SK-N-MC (cell line): Measurements from ENCODE around the gene FTCD.
"Not testable (repeated sequence)": the region's sequence is repeated elsewhere in the genome, so short reads cannot be mapped to it uniquely, and the experiment has no call there.

Experiments used
- DNase-seq: peaks from one replicate; pipeline ENCODE4 v3.0.0-alpha.2; 2011; ENCODE audit warnings: low read depth, low spot score
- H3K27ac ChIP-seq: fragments of 200-600 bp; sonication (generic); 2 replicates; pipeline ENCODE4 v1.5.1; 2016; ENCODE audit warnings: mixed run types
- H3K36me3 ChIP-seq: fragments of 200-600 bp; sonication (generic); 2 replicates; pipeline ENCODE4 v1.6.1; 2017; ENCODE audit warnings: antibody characterized with exemption, low read length, mixed read lengths; ENCODE audit not compliant: insufficient read depth
- H3K4me3 ChIP-seq: fragments of 200-600 bp; sonication (generic); 2 replicates; pipeline ENCODE4 v1.5.1; 2016
- H3K9ac ChIP-seq: fragments of 200-600 bp; sonication (generic); 2 replicates; pipeline ENCODE4 v1.8.0; 2017; ENCODE audit warnings: mixed run types, mixed read lengths; ENCODE audit not compliant: insufficient read length
- H3K9me3 ChIP-seq: fragments of 200-600 bp; sonication (generic); 2 replicates; pipeline ENCODE4 v1.6.1; 2017; ENCODE audit warnings: low read depth, mild to moderate bottlenecking, antibody characterized with exemption, low read length, moderate library complexity, mixed read lengths
- EZH2 ChIP-seq: fragments of 200-600 bp; sonication (generic); IDR thresholded peaks from one replicate; pipeline ENCODE4 v1.6.1; 2017; ENCODE audit warnings: antibody characterized with exemption
- FOXP2 ChIP-seq: optimal IDR thresholded peaks from 2 replicates; pipeline ENCODE3; 2011; ENCODE audit warnings: mild to moderate bottlenecking, moderate library complexity; ENCODE audit not compliant: insufficient read depth; ENCODE audit errors: extremely low read length, control extremely low read depth
- POLR2AphosphoS5 ChIP-seq: IDR thresholded peaks from 2 replicates; pipeline ENCODE4 v1.6.1; 2012; ENCODE audit warnings: mild to moderate bottlenecking, low read depth, low read length, borderline replicate concordance

The FTCD gene

DNA sequence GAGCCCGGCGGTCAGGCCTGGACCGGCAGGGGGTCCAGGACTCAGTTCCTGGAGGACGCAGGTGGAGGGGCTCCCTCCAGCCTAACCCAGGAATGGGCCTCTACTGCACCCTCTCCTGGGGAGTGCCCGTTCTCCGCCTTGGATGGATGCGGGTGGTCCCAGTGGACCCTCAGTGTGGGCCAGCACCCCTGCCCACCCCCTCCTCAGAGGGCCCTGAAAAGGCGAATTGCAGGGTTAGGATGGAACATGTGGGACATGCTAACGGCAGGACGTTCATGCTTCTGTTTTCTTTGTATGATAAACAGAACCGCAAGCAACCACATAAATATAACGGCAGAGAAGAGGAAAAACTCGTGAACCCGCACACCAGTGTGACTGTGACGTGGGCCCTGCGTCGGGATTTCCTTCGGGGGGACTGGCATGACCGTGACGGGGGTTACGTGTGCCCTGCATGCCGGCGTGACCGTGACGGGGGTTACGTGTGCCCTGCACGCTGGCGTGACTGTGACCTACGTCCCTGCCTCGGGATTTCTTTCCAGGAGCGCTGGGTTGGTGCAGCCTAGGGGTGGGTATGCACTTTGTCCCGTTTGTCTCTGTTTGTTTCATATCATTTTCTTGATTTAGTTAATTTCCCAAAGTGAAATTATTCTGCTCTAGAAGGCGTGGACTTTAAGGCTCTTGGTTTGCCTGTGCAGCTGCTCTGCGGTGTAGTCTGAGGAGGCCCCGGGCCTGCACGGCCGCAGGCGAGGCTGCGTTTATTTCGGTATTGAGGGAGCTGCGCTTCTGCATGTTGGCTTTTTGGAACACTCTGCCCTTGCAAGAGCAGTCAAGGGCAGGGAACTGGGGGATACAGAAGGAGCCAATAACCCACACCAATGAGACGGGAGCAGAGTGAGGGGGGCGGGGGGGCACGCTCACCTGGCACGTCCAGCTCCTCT lies 3.1 kb downstream of the FTCD start:
- Histone ChIP-seq H3K9me3 (no peaks in the 10 kb centered on the region), H3K36me3 (no peaks in the 10 kb centered on the region), H3K27ac (peak overlapping the region; percentile 67; the same call in 1 of the 2 replicates), H3K4me3 (no peak overlapping the region), H3K9ac (no peak overlapping the region)
- DNase-seq = no peak
- TF ChIP-seq EZH2 (no peak), FOXP2 (no peak), POLR2AphosphoS5 (no peak)

DNA sequence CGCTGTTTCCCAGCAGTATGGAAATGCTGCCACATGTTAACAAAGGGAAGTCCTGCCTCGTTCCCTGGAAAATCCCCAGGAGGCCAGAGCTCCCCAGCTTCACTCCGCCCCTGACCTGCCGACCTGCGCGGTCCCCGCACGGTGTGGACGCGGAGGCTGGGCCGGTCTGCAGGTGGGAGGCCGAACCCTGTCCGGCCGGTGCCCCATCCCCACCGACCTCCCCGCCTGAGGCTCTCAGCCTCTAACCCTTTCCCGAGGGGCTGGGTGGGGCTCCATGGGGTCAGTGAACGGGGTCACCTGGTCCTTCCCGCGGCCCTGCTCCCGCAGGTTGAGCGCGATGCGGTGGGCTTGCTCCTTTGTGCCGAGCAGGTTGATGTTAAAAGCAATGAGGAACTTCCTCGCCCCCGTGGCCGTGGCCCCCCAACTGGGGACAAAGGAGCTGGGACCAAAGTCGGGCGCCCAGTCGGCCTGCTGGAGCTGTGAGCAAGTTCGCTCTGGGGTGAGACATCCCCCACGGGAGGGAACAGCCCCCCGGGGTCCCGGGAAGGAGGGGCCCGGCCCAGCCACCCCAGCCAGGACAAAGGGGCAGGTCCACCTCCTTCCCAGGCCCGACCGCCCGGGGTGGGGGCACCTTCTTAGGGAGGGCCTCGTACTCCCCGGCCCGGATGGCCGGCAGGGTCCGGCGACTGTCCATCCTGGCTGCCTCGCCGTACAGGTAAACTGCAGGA lies 4.0 kb downstream of the FTCD start:
- no peaks in the 10 kb centered on the region for H3K36me3 ChIP-seq
- no peaks in the 10 kb centered on the region for H3K9me3 ChIP-seq
- no peak overlapping the region for H3K4me3 ChIP-seq
- TF ChIP-seq EZH2 (no peak), FOXP2 (no peak), POLR2AphosphoS5 (no peak)
- H3K27ac ChIP-seq = no peak overlapping the region
- DNase-seq = no peak
- H3K9ac ChIP-seq = no peak overlapping the region

DNA sequence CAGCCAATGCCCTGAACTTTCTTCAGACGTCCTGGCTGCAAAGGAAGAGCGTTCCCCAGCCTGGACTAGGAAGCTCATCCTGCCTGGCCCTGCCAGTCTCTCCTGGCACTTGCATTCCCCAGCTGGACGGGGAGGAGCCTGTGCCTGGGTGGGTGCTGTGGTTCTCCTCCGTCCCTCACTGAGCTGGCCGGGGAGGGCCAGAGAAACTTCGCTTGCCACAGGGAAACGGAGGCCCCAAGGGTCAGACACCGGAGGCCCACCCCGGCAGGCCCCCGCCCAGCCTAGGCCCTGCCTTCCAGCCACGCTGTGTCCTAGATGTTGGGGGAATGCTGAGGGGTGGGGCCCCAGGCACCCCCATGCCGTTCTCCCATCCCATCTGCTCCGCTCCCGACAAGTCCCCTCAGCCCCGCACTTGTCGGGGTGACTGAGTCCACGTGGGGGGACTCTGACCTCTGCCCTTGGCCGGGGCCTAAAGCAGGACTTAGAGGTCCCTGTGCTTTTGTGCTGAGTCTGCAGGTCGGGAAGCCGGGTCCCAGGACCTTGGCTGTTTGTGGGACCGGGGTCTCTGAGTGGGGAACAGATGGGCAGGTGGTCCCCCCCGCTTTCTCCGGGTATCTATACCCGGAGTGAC lies 4.8 kb downstream of the FTCD start:
- Histone ChIP-seq H3K9me3 (no peaks in the 10 kb centered on the region), H3K27ac (no peak overlapping the region), H3K36me3 (no peaks in the 10 kb centered on the region), H3K9ac (no peak overlapping the region), H3K4me3 (no peak overlapping the region)
- no peak for DNase-seq
- no peak for TF ChIP-seq POLR2AphosphoS5
- no peak for TF ChIP-seq EZH2
- no peak for TF ChIP-seq FOXP2

DNA sequence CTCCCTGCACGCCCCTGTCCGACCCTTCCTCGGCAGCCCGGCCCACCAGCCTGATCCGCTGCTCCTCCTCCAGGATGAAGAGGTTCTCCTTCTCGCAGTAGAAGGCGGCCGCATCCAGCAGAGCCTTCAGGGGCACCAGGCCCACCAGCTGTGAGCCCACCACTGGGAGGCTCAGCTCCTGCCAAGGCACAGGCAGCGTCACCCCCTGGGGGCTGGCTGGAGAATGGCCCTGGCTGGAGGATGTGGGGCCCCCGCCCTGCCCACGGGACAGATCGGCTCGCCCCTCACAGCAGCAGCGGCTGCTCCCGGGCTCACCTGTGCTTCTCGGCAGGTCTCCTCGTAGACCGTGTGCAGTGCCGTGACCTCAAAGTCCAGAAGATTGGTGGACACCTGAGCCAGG lies 5.3 kb downstream of the FTCD start:
- Histone ChIP-seq H3K4me3 (no peak overlapping the region), H3K9ac (no peak overlapping the region), H3K27ac (no peak overlapping the region), H3K36me3 (no peaks in the 10 kb centered on the region), H3K9me3 (no peaks in the 10 kb centered on the region)
- DNase-seq = no peak
- TF ChIP-seq FOXP2 (no peak), POLR2AphosphoS5 (no peak), EZH2 (no peak)

DNA sequence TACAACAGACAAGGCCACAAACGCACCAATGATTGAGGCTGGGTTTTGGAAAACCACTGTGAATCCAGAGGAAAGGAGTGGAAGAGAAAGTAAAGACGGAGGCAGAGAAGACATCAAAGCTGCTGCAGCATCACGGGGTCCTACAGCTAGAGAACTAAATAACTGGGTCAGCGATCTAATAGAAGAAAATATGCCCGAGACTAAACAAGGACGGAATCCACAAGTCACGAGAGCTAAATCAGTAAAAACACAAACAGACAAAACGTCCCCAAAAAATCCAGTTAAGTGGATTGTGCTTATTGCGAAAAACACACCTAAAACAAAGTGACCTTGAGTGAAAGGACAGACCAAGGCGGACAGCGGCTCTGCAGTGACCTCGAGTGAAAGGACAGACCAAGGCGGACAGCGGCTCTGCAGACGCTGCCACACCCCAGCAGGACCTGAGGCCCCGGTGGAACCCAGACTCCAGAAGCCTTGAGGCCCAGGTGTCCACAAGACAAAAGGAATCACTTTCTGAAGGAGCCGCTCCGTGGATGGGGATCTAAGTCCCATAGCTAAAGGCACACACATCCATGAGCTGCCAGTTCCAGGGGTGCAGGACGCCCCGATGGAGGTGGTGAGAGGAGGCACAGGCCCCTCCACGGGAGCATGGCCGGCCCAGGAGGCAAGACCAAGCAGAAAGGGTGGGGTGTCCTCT lies 6.0 kb downstream of the FTCD start:
- Histone ChIP-seq H3K27ac (0 out of 2 replicates have a peak overlapping the region, but pooled peaks have one; percentile 44), H3K9me3 (no peaks in the 10 kb centered on the region), H3K4me3 (no peak overlapping the region), H3K9ac (no peak overlapping the region), H3K36me3 (no peaks in the 10 kb centered on the region)
- no peak for DNase-seq
- TF ChIP-seq FOXP2 = no peak
- TF ChIP-seq EZH2 = no peak
- TF ChIP-seq POLR2AphosphoS5 = no peak

DNA sequence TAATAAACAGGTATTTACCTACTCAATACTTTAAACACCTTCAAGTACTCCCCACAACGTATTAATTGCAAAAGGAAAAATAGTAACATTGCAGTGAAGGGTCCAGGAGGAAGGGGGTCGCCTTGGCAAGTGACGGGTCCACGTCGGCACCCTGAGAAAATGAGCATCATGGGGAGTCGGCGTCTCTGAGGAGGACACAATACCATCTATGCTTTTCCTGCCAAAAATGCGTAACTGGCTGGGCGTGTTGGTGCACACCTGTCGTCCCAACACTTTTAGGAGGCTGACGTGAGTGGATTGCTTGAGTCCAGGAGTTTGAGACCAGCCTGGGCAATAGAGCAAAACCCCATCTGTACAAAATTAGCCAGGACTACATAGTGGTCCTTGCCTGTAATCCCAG lies 7.3 kb downstream of the FTCD start:
- DNase-seq = no peak
- Histone ChIP-seq H3K27ac (0 out of 2 replicates have a peak overlapping the region, but pooled peaks have one; percentile 12), H3K4me3 (no peak overlapping the region), H3K9me3 (no peaks in the 10 kb centered on the region), H3K9ac (no peak overlapping the region), H3K36me3 (no peaks in the 10 kb centered on the region)
- TF ChIP-seq POLR2AphosphoS5 (no peak), FOXP2 (no peak), EZH2 (no peak)

DNA sequence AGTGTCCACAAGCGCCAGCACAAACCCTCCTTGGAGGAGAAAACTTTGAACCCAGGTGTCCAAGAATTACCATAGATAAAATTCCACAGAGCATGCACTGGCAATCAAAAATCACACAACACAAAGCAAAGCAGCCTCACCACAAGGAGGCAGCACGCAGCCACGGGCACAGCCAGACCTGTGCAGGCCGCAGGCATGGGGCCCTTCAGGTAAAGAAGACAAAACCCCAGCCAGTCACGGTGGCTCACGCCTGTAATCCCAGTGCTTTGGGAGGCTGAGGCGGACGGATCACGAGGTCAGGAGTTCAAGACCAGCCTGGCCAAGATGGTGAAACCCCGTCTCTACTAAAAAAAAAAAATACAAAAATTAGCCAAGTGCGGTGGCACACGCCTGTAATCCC lies 8.0 kb downstream of the FTCD start:
- H3K9me3 ChIP-seq, H3K9ac ChIP-seq, H3K4me3 ChIP-seq, DNase-seq, H3K36me3 ChIP-seq, H3K27ac ChIP-seq: not testable (repeated sequence)

DNA sequence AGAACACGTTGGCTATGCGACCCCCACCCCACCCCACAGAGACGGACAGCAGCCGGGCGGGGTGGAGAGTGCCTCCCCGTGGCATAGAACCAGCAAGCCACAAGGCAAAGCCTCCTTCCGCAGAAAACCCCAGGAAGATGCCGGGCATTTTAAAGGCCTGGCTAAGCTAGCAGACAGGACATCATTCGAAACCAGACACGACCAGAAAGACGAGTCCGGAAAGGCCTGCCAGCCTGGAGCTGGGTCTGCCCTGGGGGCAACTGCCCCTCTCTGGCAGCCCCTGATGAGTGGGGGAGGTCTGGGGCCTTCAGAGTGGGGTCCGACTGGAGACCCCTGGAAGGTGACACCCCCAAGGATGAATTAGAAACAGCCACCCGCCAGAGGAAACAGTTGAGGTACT lies 8.5 kb downstream of the FTCD start:
- no peak overlapping the region for H3K9ac ChIP-seq

More for the DNA sequence above, 8.5 kb downstream of the FTCD start:
- Histone ChIP-seq H3K27ac (no peak overlapping the region), H3K36me3 (no peaks in the 10 kb centered on the region), H3K9me3 (no peaks in the 10 kb centered on the region), H3K4me3 (no peak overlapping the region)
- no peak for DNase-seq
- TF ChIP-seq FOXP2 (no peak), EZH2 (no peak), POLR2AphosphoS5 (no peak)
